ENCODE results near the gene ZC3HAV1. TPM values are rescaled to one million over a fixed set of nuclear protein-coding genes. Genes with fewer than 3 reads are reported as not detected.

Gene ZC3HAV1
- polyA plus RNA-seq (2012; rRNA removed): 11.2 and 12.4 TPM in 2 replicates
- 13.3 and 13.5 TPM in 2 replicates for polyA plus RNA-seq (2012; cell fraction: cytosol; rRNA removed)
- 7.1 and 12.6 TPM in 2 replicates for polyA plus RNA-seq (2012; cell fraction: nucleus; rRNA removed)

- peak within 1 kb of the TSS; percentile 82 to 93 for H3K27ac ChIP-seq (ENCODE audit: low read depth in 2 of 2, low read length in 1 of 2)
- peaks cover 13 to 16% of the 10 kb centered on the region in 2 experiments; a peak in 3 of 4 replicates for H3K4me1 ChIP-seq (ENCODE audit: control insufficient read depth in 1 of 2, insufficient read depth in 2 of 2, low read depth in 1 of 2, low read length in 1 of 2)
- WGBS (ENCODE audit: low lambda C conversion rate): 4% methylated on average over 47 of the region's 68 CpGs
- DNase-seq: peak; percentile 92
- H3K27me3 ChIP-seq (ENCODE audit: insufficient read depth): no peaks in the 10 kb centered on the region
- H3K4me3 ChIP-seq (ENCODE audit: low read depth in 2 of 2, low read length in 1 of 2): peak within 1 kb of the TSS; percentile 80 to 98
- CTCF ChIA-PET: interaction anchor here (0.6 to 1.6 kb wide), 2 partner anchors 34 to 70 kb away, joined by 3 to 5 read pairs; no protein-coding TSS in a partner anchor
- no peaks in the 10 kb centered on the region for H4K20me1 ChIP-seq (ENCODE audit: insufficient read depth)
- peaks cover 47% of the 10 kb centered on the region for H3K79me2 ChIP-seq (ENCODE audit: insufficient read depth)
- TF ChIP-seq TEAD4 (IDR thresholded peaks at IDR 0.05; ENCODE audit: borderline replicate concordance, insufficient read depth) (peak; percentile 39), SIN3A (IDR thresholded peaks at IDR 0.05; ENCODE audit: borderline replicate concordance, low read depth, low read length) (0 out of 2 replicates have a peak, but pooled peaks have one; percentile 17), REST (IDR thresholded peaks at IDR 0.05; ENCODE audit: low read depth, low read length) (peak; percentile 3; the same call in 1 of the 2 replicates), YY1 (IDR thresholded peaks at IDR 0.05; ENCODE audit: low read depth) (peak; percentile 71; the same call in 1 of the 2 replicates), ELF1 (IDR thresholded peaks at IDR 0.05) (0 out of 2 replicates have a peak, but pooled peaks have one; percentile 51), USF1 (IDR thresholded peaks at IDR 0.05; ENCODE audit: borderline replicate concordance, low read depth) (0 out of 2 replicates have a peak, but pooled peaks have one; percentile 27), GABPA (IDR thresholded peaks at IDR 0.05; ENCODE audit: low read depth) (peak; percentile 47), POLR2AphosphoS5 (IDR thresholded peaks at IDR 0.05; ENCODE audit: low read depth, low read length) (peak; percentile 94), PBX3 (IDR thresholded peaks at IDR 0.05) (no peak), IRF3 (IDR thresholded peaks at IDR 0.05; ENCODE audit: low read depth, low read length) (no peak), RCOR1 (IDR thresholded peaks at IDR 0.05; ENCODE audit: low read length) (peak; percentile 5), FOSL2 (IDR thresholded peaks at IDR 0.05; ENCODE audit: borderline replicate concordance, low read depth) (no peak), TCF12 (IDR thresholded peaks at IDR 0.05) (no peak), CHD2 (IDR thresholded peaks at IDR 0.05; ENCODE audit: low read length, partially characterized antibody) (peak; percentile 41), NRF1 (IDR thresholded peaks at IDR 0.05; ENCODE audit: low read depth, low read length) (0 out of 2 replicates have a peak, but pooled peaks have one; percentile 11), TAF1 (IDR thresholded peaks at IDR 0.05; ENCODE audit: borderline replicate concordance, low read depth, low read length) (peak; percentile 74), FOXJ3 (CRISPR knock-in tag; IDR thresholded peaks at IDR 0.05) (peak; percentile 70; the same call in 1 of the 2 replicates), MXI1 (IDR thresholded peaks at IDR 0.05; ENCODE audit: low read depth, low read length) (peak; percentile 80)
- no peaks in the 10 kb centered on the region for H3K9me2 ChIP-seq
- peak within 1 kb of the TSS; percentile 74 for H3K9ac ChIP-seq
- peaks cover 20% of the 10 kb centered on the region for H3F3A ChIP-seq (replicated peaks; ENCODE audit: insufficient read depth)
- no peaks in the 10 kb centered on the region for H3K36me3 ChIP-seq (replicated peaks in 1 of 2; ENCODE audit: control insufficient read depth in 1 of 2, insufficient read depth in 2 of 2, low read length in 1 of 2)
- peak within 1 kb of the TSS; percentile 93 for H3K4me2 ChIP-seq
- POLR2A ChIA-PET: interaction anchor here (0.7 kb wide), 1 partner anchor 24 kb away, joined by 5 read pairs; a partner anchor contains a TSS
- H2AFZ ChIP-seq (ENCODE audit: low read depth): peak within 1 kb of the TSS; percentile 85
- H3K9me3 ChIP-seq: no peaks in the 10 kb centered on the region
Measured at GRCh38 chr7:139109188-139109982, at the start of gene ZC3HAV1. TSS of gene ZC3HAV1 (minus strand) at chr7:139109720. CDS start at chr7:139109331, 389 bp downstream.

Measured in SK-N-SH (cell line).